ENCODE results near the gene CA4.

DNA sequence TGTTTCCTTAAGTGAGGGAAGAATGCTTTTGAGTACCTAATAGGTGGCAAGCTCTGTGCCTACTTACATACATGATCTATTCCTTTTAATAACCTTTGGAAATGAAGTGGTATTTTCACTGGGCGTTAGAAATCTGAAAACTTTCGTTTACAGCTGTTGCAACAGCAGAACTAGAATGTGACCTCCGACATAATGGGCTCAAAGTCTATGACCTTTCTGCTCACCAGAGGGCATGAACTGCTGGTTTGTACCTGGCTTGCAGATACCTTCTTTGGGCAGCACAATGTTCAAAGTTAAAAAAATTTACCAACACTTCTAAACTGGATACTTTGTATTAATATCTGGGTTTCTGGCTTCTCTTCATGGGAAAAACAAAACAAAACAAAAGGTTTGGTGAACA is 24.3 kb downstream of the CA4 start:
- no peak for TF ChIP-seq POLR2A (IDR thresholded peaks at IDR 0.05; ENCODE audit: low read depth, low read length)
- TF ChIP-seq POLR2AphosphoS5 (IDR thresholded peaks at IDR 0.05; ENCODE audit: low read depth, low read length) = no peak
- no peak for TF ChIP-seq TAF1 (IDR thresholded peaks at IDR 0.05; ENCODE audit: borderline replicate concordance, low read depth, low read length)
